ENCODE results near the gene RNF151.

The RNF151 gene

GRCh38 chr16:1977875-1978268 is 11.2 kb downstream of the RNF151 start:
- DNase-seq (ENCODE audit: extremely low read depth, insufficient read length) = no peak
- TF ChIP-seq CTCF (IDR thresholded peaks at IDR 0.05; ENCODE audit: insufficient read depth, low read length, poor library complexity, severe bottlenecking) = no peak
- Histone ChIP-seq H3K27me3 (replicated peaks; ENCODE audit: control insufficient read depth, insufficient read depth, low read length) (no peaks in the 10 kb centered on the region; the same call in 1 of the 2 replicates), H3K4me3 (replicated peaks; ENCODE audit: low read depth, low read length) (no peak overlapping the region), H3K36me3 (ENCODE audit: control insufficient read depth, insufficient read depth, low read length) (peaks cover 36% of the 10 kb centered on the region)

GRCh38 chr16:1978476-1979120 is 11.9 kb downstream of the RNF151 start:
- no peak overlapping the region for H3K4me3 ChIP-seq (replicated peaks; ENCODE audit: low read depth, low read length)
- H3K27me3 ChIP-seq (replicated peaks; ENCODE audit: control insufficient read depth, insufficient read depth, low read length) = no peaks in the 10 kb centered on the region; the same call in 1 of the 2 replicates

GRCh38 chr16:1979271-1980029 is 12.8 kb downstream of the RNF151 start:
- no peak for DNase-seq (ENCODE audit: extremely low read depth, insufficient read length)
- Histone ChIP-seq H3K27me3 (replicated peaks; ENCODE audit: control insufficient read depth, insufficient read depth, low read length) (no peaks in the 10 kb centered on the region; the same call in 1 of the 2 replicates), H3K36me3 (ENCODE audit: control insufficient read depth, insufficient read depth, low read length) (peaks cover 30% of the 10 kb centered on the region), H3K4me3 (replicated peaks; ENCODE audit: low read depth, low read length) (no peak overlapping the region)
- no peak for TF ChIP-seq CTCF (IDR thresholded peaks at IDR 0.05; ENCODE audit: insufficient read depth, low read length, poor library complexity, severe bottlenecking)

More at GRCh38 chr16:1978476-1979120, 11.9 kb downstream of the RNF151 start:
- peaks cover 36% of the 10 kb centered on the region for H3K36me3 ChIP-seq (ENCODE audit: control insufficient read depth, insufficient read depth, low read length)
- no peak for TF ChIP-seq CTCF (IDR thresholded peaks at IDR 0.05; ENCODE audit: insufficient read depth, low read length, poor library complexity, severe bottlenecking)
- no peak for DNase-seq (ENCODE audit: extremely low read depth, insufficient read length)

DNA sequence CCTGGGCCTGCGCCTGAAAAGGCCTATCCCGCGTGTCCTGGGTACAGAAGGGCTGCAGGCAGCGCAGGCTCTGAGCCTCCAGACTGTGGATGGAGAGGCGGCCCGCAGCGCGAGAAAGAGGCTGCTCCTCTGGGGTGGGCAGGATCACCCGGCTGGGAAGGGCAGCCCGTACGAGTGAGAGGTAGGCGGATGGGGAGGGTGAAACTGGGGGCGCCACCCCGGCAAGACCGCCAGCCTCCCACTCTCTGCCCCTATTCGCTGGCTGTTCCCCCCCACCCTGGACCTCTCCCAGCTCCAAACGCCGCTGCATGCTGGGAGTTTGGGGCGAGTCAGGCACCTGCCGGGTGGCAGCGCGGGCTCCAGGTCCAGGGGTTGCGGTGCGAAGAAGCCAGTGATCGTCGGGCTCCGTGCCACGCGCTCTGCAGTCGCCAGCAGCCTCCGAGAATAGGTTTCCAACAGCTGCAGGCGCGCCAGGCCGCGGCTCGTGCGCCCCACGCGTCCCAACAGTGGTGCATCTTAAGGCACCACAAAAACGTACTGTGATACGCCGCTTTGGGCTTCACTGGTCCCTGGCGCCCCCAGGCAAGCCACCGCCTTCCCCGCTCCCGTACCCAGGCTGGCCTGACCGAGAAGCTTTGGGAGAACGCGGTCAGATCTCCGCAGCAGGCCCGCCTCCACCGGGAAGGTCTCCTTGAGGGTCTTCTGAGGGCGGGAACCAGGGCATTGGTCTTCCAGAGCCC is 13.5 kb downstream of the RNF151 start:
- Histone ChIP-seq H3K27me3 (replicated peaks; ENCODE audit: control insufficient read depth, insufficient read depth, low read length) (no peaks in the 10 kb centered on the region; the same call in 1 of the 2 replicates), H3K36me3 (ENCODE audit: control insufficient read depth, insufficient read depth, low read length) (peaks cover 23% of the 10 kb centered on the region), H3K4me3 (replicated peaks; ENCODE audit: low read depth, low read length) (no peak overlapping the region)
- DNase-seq (ENCODE audit: extremely low read depth, insufficient read length) = no peak
- no peak for TF ChIP-seq CTCF (IDR thresholded peaks at IDR 0.05; ENCODE audit: insufficient read depth, low read length, poor library complexity, severe bottlenecking)

- Histone ChIP-seq H3K36me3 (ENCODE audit: control insufficient read depth, insufficient read depth, low read length) (peaks cover 21% of the 10 kb centered on the region), H3K4me3 (replicated peaks; ENCODE audit: low read depth, low read length) (no peak overlapping the region), H3K27me3 (replicated peaks; ENCODE audit: control insufficient read depth, insufficient read depth, low read length) (no peaks in the 10 kb centered on the region; the same call in 1 of the 2 replicates)
- no peak for DNase-seq (ENCODE audit: extremely low read depth, insufficient read length)
- TF ChIP-seq CTCF (IDR thresholded peaks at IDR 0.05; ENCODE audit: insufficient read depth, low read length, poor library complexity, severe bottlenecking) = no peak
Measured at GRCh38 chr16:1980770-1981087, 14.1 kb downstream of the RNF151 start.
